Smooth muscle cell (in vitro differentiated cells): Measurements from ENCODE around the gene PCYOX1L. TPM values are rescaled to one million over a fixed set of nuclear protein-coding genes. Genes with fewer than 3 reads are reported as not detected.
"Not testable (repeated sequence)": the region's sequence is repeated elsewhere in the genome, so short reads cannot be mapped to it uniquely, and the experiment has no call there.

Source experiments
- DNase-seq: peaks from one replicate; lab custom pipeline; 2025; ENCODE audit not compliant: unreplicated experiment; lab: John Stamatoyannopoulos, UW
- H2AFZ ChIP-seq: fragments of 200-600 bp; sonication (generic); 2 replicates; pipeline ENCODE4 v1.6.0; 2016; ENCODE audit warnings: antibody characterized with exemption, low read depth, mild to moderate bottlenecking
- H3F3A ChIP-seq: fragments of 200-600 bp; sonication (generic); 2 replicates; pipeline ENCODE4 v1.6.0; 2017; ENCODE audit warnings: antibody characterized with exemption, low read depth
- H3K27ac ChIP-seq: fragments of 200-600 bp; sonication (generic); 2 replicates; pipeline ENCODE4 v1.5.1; 2016; ENCODE audit warnings: low read depth, mild to moderate bottlenecking
- H3K27me3 ChIP-seq: fragments of 200-600 bp; sonication (generic); 2 replicates; pipeline ENCODE4 v1.6.1; 2016; ENCODE audit warnings: low read depth, mild to moderate bottlenecking
- H3K36me3 ChIP-seq: fragments of 200-600 bp; sonication (generic); 2 replicates; pipeline ENCODE4 v1.5.1; 2016; ENCODE audit warnings: low read depth
- H3K4me1 ChIP-seq: fragments of 200-600 bp; sonication (generic); 2 replicates; pipeline ENCODE4 v1.5.1; 2016; ENCODE audit warnings: low read depth
- H3K4me2 ChIP-seq: fragments of 200-600 bp; sonication (generic); 2 replicates; pipeline ENCODE4 v1.6.0; 2016; ENCODE audit warnings: mild to moderate bottlenecking
- H3K4me3 ChIP-seq: fragments of 200-600 bp; sonication (generic); 2 replicates; pipeline ENCODE4 v1.5.1; 2016; ENCODE audit warnings: mild to moderate bottlenecking
- H3K79me2 ChIP-seq: fragments of 200-600 bp; sonication (generic); 2 replicates; pipeline ENCODE4 v1.6.0; 2016; ENCODE audit warnings: low read depth, mild to moderate bottlenecking
- H3K9ac ChIP-seq: fragments of 200-600 bp; sonication (generic); 2 replicates; pipeline ENCODE4 v1.6.0; 2016; ENCODE audit warnings: low read depth
- H3K9me3 ChIP-seq: fragments of 200-600 bp; sonication (generic); replicated peaks from 2 replicates; pipeline ENCODE4 v1.5.1; 2016; ENCODE audit warnings: low read depth
- H4K20me1 ChIP-seq: fragments of 200-600 bp; sonication (generic); 2 replicates; pipeline ENCODE4 v1.6.0; 2016; ENCODE audit warnings: low read depth
- CTCF ChIP-seq: fragments of 200-600 bp; sonication (generic); IDR thresholded peaks from 2 replicates; pipeline ENCODE4 v1.5.1; 2017; ENCODE audit warnings: borderline replicate concordance, mild to moderate bottlenecking, antibody characterized with exemption; ENCODE audit not compliant: insufficient read depth, poor library complexity, severe bottlenecking
- WGBS: methylation state at CpG from one replicate; pipeline ENCODE4 v1.1.7; 2016; ENCODE audit warnings: low lambda C conversion rate; 5-methylcytosine and 5-hydroxymethylcytosine counted together
- polyA plus RNA-seq: library from polyadenylated mRNA; unstranded; fragments of >200 nt; fragmentation: Nextera tagmentation; extraction: Ambion mirVana; gene quantifications from 2 replicates; pipeline ENCODE4 v1.2.1, GENCODE V29; 2016
- total RNA-seq: library from RNA; depleted of rRNA; stranded (reverse); fragments of >200 nt; gene quantifications from 2 replicates; pipeline ENCODE4 v1.2.3, GENCODE V29; 2014

The PCYOX1L gene
- total and polyA plus RNA-seq, 2 experiments from 2014 or later = 6.4 to 13.4 TPM

- H3K27me3 ChIP-seq = no peaks in the 10 kb centered on the region
- TF ChIP-seq CTCF = no peak
- H3K36me3 ChIP-seq = no peaks in the 10 kb centered on the region
- no peaks in the 10 kb centered on the region for H3K9me3 ChIP-seq
- H2AFZ ChIP-seq = no peak overlapping the region
- H3K4me3 ChIP-seq = no peak overlapping the region
- no peak for DNase-seq
- H3F3A ChIP-seq = peaks cover 46% of the 10 kb centered on the region
- H4K20me1 ChIP-seq = no peaks in the 10 kb centered on the region
- peak overlapping the region; percentile 90 for H3K27ac ChIP-seq
- H3K4me2 ChIP-seq = peak overlapping the region; percentile 32
- peaks cover 12% of the 10 kb centered on the region for H3K4me1 ChIP-seq
- no peaks in the 10 kb centered on the region for H3K79me2 ChIP-seq
- no peak overlapping the region for H3K9ac ChIP-seq
- WGBS = 56% methylated on average over 7 of the region's 7 CpGs
These were observed 30.8 kb downstream of the PCYOX1L start for GRCh38 chr5:149388498-149389190.

- H3K27ac ChIP-seq = peak overlapping the region; percentile 90
- no peak for DNase-seq
- 54% methylated on average over 11 of the region's 11 CpGs for WGBS
- H3K79me2 ChIP-seq = no peaks in the 10 kb centered on the region
- no peak for TF ChIP-seq CTCF
- H3K36me3 ChIP-seq = no peaks in the 10 kb centered on the region
- H3K4me2 ChIP-seq = peak overlapping the region; percentile 7
- no peaks in the 10 kb centered on the region for H3K9me3 ChIP-seq
- no peaks in the 10 kb centered on the region for H4K20me1 ChIP-seq
- peaks cover 46% of the 10 kb centered on the region for H3F3A ChIP-seq
- no peak overlapping the region for H2AFZ ChIP-seq
- H3K4me3 ChIP-seq = no peak overlapping the region
- H3K9ac ChIP-seq = no peak overlapping the region
- H3K27me3 ChIP-seq = no peaks in the 10 kb centered on the region
- peaks cover 12% of the 10 kb centered on the region for H3K4me1 ChIP-seq
These were observed 32.0 kb downstream of the PCYOX1L start for GRCh38 chr5:149389552-149390495.

- H4K20me1 ChIP-seq, H3K79me2 ChIP-seq, H3K27me3 ChIP-seq, H3K27ac ChIP-seq, H2AFZ ChIP-seq, H3K4me1 ChIP-seq, H3K36me3 ChIP-seq, H3K9ac ChIP-seq, H3K4me2 ChIP-seq, H3K9me3 ChIP-seq, DNase-seq, H3K4me3 ChIP-seq: not testable (repeated sequence)
- WGBS = 65% methylated on average over 6 of the region's 6 CpGs
- peaks cover 37% of the 10 kb centered on the region for H3F3A ChIP-seq
These were observed 33.2 kb downstream of the PCYOX1L start for GRCh38 chr5:149391076-149391475.

- DNase-seq = no peak
- H3K4me2 ChIP-seq = no peak overlapping the region
- TF ChIP-seq CTCF = no peak
- no peak overlapping the region for H3K4me3 ChIP-seq
- H3K79me2 ChIP-seq = no peaks in the 10 kb centered on the region
- no peak overlapping the region for H2AFZ ChIP-seq
- H4K20me1 ChIP-seq = no peaks in the 10 kb centered on the region
- H3K27ac ChIP-seq = no peak overlapping the region
- no peaks in the 10 kb centered on the region for H3K9me3 ChIP-seq
- H3K9ac ChIP-seq = no peak overlapping the region
- H3K27me3 ChIP-seq = no peaks in the 10 kb centered on the region
- peaks cover under 1% of the 10 kb centered on the region for H3K4me1 ChIP-seq
- peaks cover 33% of the 10 kb centered on the region for H3F3A ChIP-seq
- H3K36me3 ChIP-seq = no peaks in the 10 kb centered on the region
- 81% methylated on average over 6 of the region's 6 CpGs for WGBS
These were observed 33.7 kb downstream of the PCYOX1L start for GRCh38 chr5:149391524-149391923.
